HFFc6 (cell line): ENCODE data around the gene AKT2. TPM values are rescaled to one million over a fixed set of nuclear protein-coding genes. Genes with fewer than 3 reads are reported as not detected.

Experiments used
- DNase-seq: peaks from one replicate; pipeline ENCODE4 v3.0.0-alpha.2; 2018
- H3K27ac Mint-ChIP-seq: 2 replicates; pipeline ENCODE4 v1.8.0; 2020; ENCODE audit warnings: mild to moderate bottlenecking, mixed read lengths
- H3K27me3 Mint-ChIP-seq: 2 replicates; pipeline ENCODE4 v1.8.0; 2021; ENCODE audit warnings: mild to moderate bottlenecking, moderate library complexity, mixed read lengths; ENCODE audit not compliant: insufficient read depth
- H3K36me3 Mint-ChIP-seq: 2 replicates; pipeline ENCODE4 v1.8.0; 2021; ENCODE audit warnings: low read depth, mixed read lengths
- H3K4me1 Mint-ChIP-seq: 2 replicates; pipeline ENCODE4 v1.8.0; 2020; ENCODE audit warnings: low read depth, mixed read lengths
- H3K4me3 Mint-ChIP-seq: 2 replicates; pipeline ENCODE4 v1.8.0; 2020; ENCODE audit warnings: mild to moderate bottlenecking, moderate library complexity, mixed read lengths
- H3K9me3 Mint-ChIP-seq: 2 replicates; pipeline ENCODE4 v1.8.0; 2020; ENCODE audit warnings: mild to moderate bottlenecking, mixed read lengths
- CTCF ChIP-seq: fragments of 200-600 bp; sonication (generic); IDR thresholded peaks from 2 replicates; pipeline ENCODE4 v1.5.0; 2021; ENCODE audit warnings: antibody characterized with exemption, mild to moderate bottlenecking
- total RNA-seq, 6 experiments: library from RNA; stranded (reverse); fragmentation: NEBNext Ultra II Directional; extraction: Animal tissue kit (Norgen Biotek cat#: 25700); gene quantifications; 2 replicates in 1 of 6; 3 replicates in 5 of 6; pipeline ENCODE4 v1.2.3, GENCODE V29; 2021

Gene AKT2
- total RNA-seq, 6 experiments from 2014 or later: 128 to 133 (median 130) TPM

- no peak for TF ChIP-seq CTCF
- peaks cover 16% of the 10 kb centered on the region for H3K36me3 Mint-ChIP-seq
- H3K27ac Mint-ChIP-seq: no peak overlapping the region
- no peak overlapping the region for H3K4me3 Mint-ChIP-seq
- no peak for DNase-seq
- 0 out of 2 replicates have a peak, but pooled peaks cover 5% of the 10 kb centered on the region for H3K4me1 Mint-ChIP-seq
- H3K9me3 Mint-ChIP-seq: no peaks in the 10 kb centered on the region
- peaks cover 5% of the 10 kb centered on the region for H3K27me3 Mint-ChIP-seq
These were observed 31.5 kb downstream of the AKT2 start for GRCh38 chr19:40253611-40254092.

- DNase-seq: no peak
- Mint-ChIP-seq H3K27ac (no peak overlapping the region), H3K9me3 (no peaks in the 10 kb centered on the region), H3K27me3 (peaks cover 5% of the 10 kb centered on the region), H3K4me1 (0 out of 2 replicates have a peak, but pooled peaks cover 2% of the 10 kb centered on the region), H3K36me3 (peaks cover 16% of the 10 kb centered on the region), H3K4me3 (no peak overlapping the region)
- no peak for TF ChIP-seq CTCF
These were observed 32.8 kb downstream of the AKT2 start for GRCh38 chr19:40252395-40252794.

- H3K27me3 Mint-ChIP-seq: peaks cover 5% of the 10 kb centered on the region
- H3K9me3 Mint-ChIP-seq: no peaks in the 10 kb centered on the region
- peaks cover 16% of the 10 kb centered on the region for H3K36me3 Mint-ChIP-seq
These were observed 33.2 kb downstream of the AKT2 start for GRCh38 chr19:40251991-40252390.

GRCh38 chr19:40251244-40251643 lies 33.9 kb downstream of the AKT2 start:
- no peak for TF ChIP-seq CTCF
- DNase-seq: no peak
- Mint-ChIP-seq H3K4me1 (no peaks in the 10 kb centered on the region), H3K36me3 (peaks cover 16% of the 10 kb centered on the region), H3K4me3 (no peak overlapping the region), H3K9me3 (no peaks in the 10 kb centered on the region), H3K27ac (no peak overlapping the region), H3K27me3 (peaks cover 6% of the 10 kb centered on the region)

More at GRCh38 chr19:40251991-40252390, 33.2 kb downstream of the AKT2 start:
- Mint-ChIP-seq H3K4me1 (no peaks in the 10 kb centered on the region), H3K4me3 (no peak overlapping the region), H3K27ac (no peak overlapping the region)
- no peak for TF ChIP-seq CTCF
- DNase-seq: no peak

- DNase-seq: no peak
- H3K4me1 Mint-ChIP-seq: no peaks in the 10 kb centered on the region; the same call in 1 of the 2 replicates
- peaks cover 3% of the 10 kb centered on the region; the same call in 1 of the 2 replicates for H3K27me3 Mint-ChIP-seq
- H3K27ac Mint-ChIP-seq: no peak overlapping the region
- H3K4me3 Mint-ChIP-seq: no peak overlapping the region
- TF ChIP-seq CTCF: no peak
- H3K9me3 Mint-ChIP-seq: no peaks in the 10 kb centered on the region
- H3K36me3 Mint-ChIP-seq: peaks cover 1% of the 10 kb centered on the region; the same call in 1 of the 2 replicates
These were observed 35.4 kb downstream of the AKT2 start for GRCh38 chr19:40249781-40250180.

GRCh38 chr19:40249201-40249600 lies 35.9 kb downstream of the AKT2 start:
- Mint-ChIP-seq H3K27ac (no peak overlapping the region), H3K36me3 (no peaks in the 10 kb centered on the region), H3K27me3 (peaks cover 3% of the 10 kb centered on the region; the same call in 1 of the 2 replicates), H3K4me1 (no peaks in the 10 kb centered on the region; the same call in 1 of the 2 replicates), H3K9me3 (no peaks in the 10 kb centered on the region), H3K4me3 (no peak overlapping the region)
- no peak for TF ChIP-seq CTCF
- DNase-seq: no peak
